A549 (cell line): Measurements from ENCODE around the gene SLC25A15.

Source experiments
- CTCF ChIP-seq: fragments of >200 bp; sonication (Bioruptor Twin); formaldehyde crosslinking; IDR thresholded peaks from 3 replicates; pipeline ENCODE4 v1.5.1; 2016
- POLR2A ChIP-seq: IDR thresholded peaks from 2 replicates; pipeline ENCODE4 v1.6.1; 2012; ENCODE audit warnings: mild to moderate bottlenecking, low read length
- RFX5 ChIP-seq: fragments of 450-650 bp; IDR thresholded peaks from 2 replicates; pipeline ENCODE4 v1.7.1; 2014; ENCODE audit warnings: antibody characterized with exemption, mild to moderate bottlenecking, moderate library complexity

- no peak for TF ChIP-seq CTCF
- no peak for TF ChIP-seq POLR2A
- TF ChIP-seq RFX5 = no peak
Measured at GRCh38 chr13:40794414-40795368, 5.3 kb downstream of the SLC25A15 start.
